Endothelial cell of umbilical vein (primary cell): ENCODE measurements around the gene PTPRD. TPM values are rescaled to one million over a fixed set of nuclear protein-coding genes. Genes with fewer than 3 reads are reported as not detected.

Experiments
- BruUV-seq: library from RNA; stranded (reverse); fragments of 400-500 nt; replicated peaks from 2 replicates; lab custom pipeline; 2021; lab: Mats Ljungman, UMichigan
- CTCF ChIA-PET: fragments of 300-600, 350-600 bp; sonication (Branson Sonifier 250); formaldehyde crosslinking; loops from one replicate; lab custom pipeline; 2021; ENCODE audit warnings: antibody characterized with exemption, inconsistent platforms; lab: Charles Lee
- POLR2A ChIA-PET: fragments of 300-600, 350-600 bp; sonication (Branson Sonifier 250); formaldehyde crosslinking; loops from one replicate; lab custom pipeline; 2021; ENCODE audit warnings: antibody characterized with exemption, inconsistent platforms; lab: Charles Lee
- DNase-seq: peaks from one replicate; pipeline ENCODE4 v3.0.0-alpha.2; 2011; ENCODE audit warnings: low read depth, low spot score
- FAIRE-seq: peaks from 2 replicates; lab custom pipeline; 2011; peaks lifted over from hg19 to GRCh38; lab: Jason Lieb, UNC
- H2AFZ ChIP-seq: 2 replicates; pipeline ENCODE4 v1.6.0; 2012; ENCODE audit warnings: low read depth, low read length, control low read depth, inconsistent platforms
- H3K27ac ChIP-seq: 2 replicates; pipeline ENCODE4 v1.5.1; 2011; ENCODE audit warnings: low read depth, mild to moderate bottlenecking, control low read depth, low read length, moderate library complexity; ENCODE audit not compliant: insufficient read depth
- H3K27me3 ChIP-seq, 2 experiments: 2 replicates each; pipeline versions ENCODE4 v1.6.0 to v1.6.1; 2011; ENCODE audit warnings: low read length in 2 of 2, mixed read lengths in 1 of 2; ENCODE audit not compliant: control insufficient read depth in 2 of 2, insufficient read depth in 2 of 2
- H3K36me3 ChIP-seq, 2 experiments: 2 replicates in 1 of 2; 3 replicates in 1 of 2; pipeline ENCODE4 v1.5.1; 2011; ENCODE audit warnings: low read length in 2 of 2, mild to moderate bottlenecking in 1 of 2, moderate library complexity in 1 of 2; ENCODE audit not compliant: control insufficient read depth in 2 of 2, insufficient read depth in 2 of 2; ENCODE audit errors: extremely low read depth in 1 of 2
- H3K4me1 ChIP-seq: 3 replicates; pipeline ENCODE4 v1.5.1; 2011; ENCODE audit warnings: mild to moderate bottlenecking, low read length; ENCODE audit not compliant: control insufficient read depth, insufficient read depth; ENCODE audit errors: extremely low read depth
- H3K4me2 ChIP-seq: 2 replicates; pipeline ENCODE4 v1.6.1; 2011; ENCODE audit warnings: low read length, control low read depth, mixed read lengths; ENCODE audit not compliant: insufficient read depth
- H3K4me3 ChIP-seq, 3 experiments: fragments of 200-600 bp in 1 of 3; sonication (generic), shearing (Covaris generic) in 1 of 3; replicated peaks in 1 of 3; 2 replicates each; pipeline ENCODE4 v1.5.1; 2011 to 2016; ENCODE audit warnings: control low read depth in 3 of 3, low read length in 3 of 3, mild to moderate bottlenecking in 2 of 3, inconsistent platforms in 1 of 3, low read depth in 1 of 3, moderate library complexity in 1 of 3; ENCODE audit not compliant: insufficient read depth in 1 of 3
- H3K79me2 ChIP-seq: 2 replicates; pipeline ENCODE4 v1.6.0; 2012; ENCODE audit warnings: low read length, inconsistent platforms; ENCODE audit not compliant: control insufficient read depth, insufficient read depth
- H3K9ac ChIP-seq: replicated peaks from 2 replicates; pipeline ENCODE3; 2011; ENCODE audit warnings: low read length, control low read depth; ENCODE audit not compliant: insufficient read depth; ENCODE audit errors: extremely low read depth
- H3K9me1 ChIP-seq: replicated peaks from 3 replicates; pipeline ENCODE4 v1.6.0; 2011; ENCODE audit warnings: mild to moderate bottlenecking, low read length; ENCODE audit not compliant: control insufficient read depth, insufficient read depth; ENCODE audit errors: extremely low read depth
- H3K9me3 ChIP-seq: replicated peaks from 2 replicates; pipeline ENCODE4 v1.5.1; 2012; ENCODE audit warnings: low read length, inconsistent platforms; ENCODE audit not compliant: control insufficient read depth, insufficient read depth
- H4K20me1 ChIP-seq: replicated peaks from 2 replicates; pipeline ENCODE3; 2011; ENCODE audit warnings: mild to moderate bottlenecking, low read length; ENCODE audit not compliant: control insufficient read depth, insufficient read depth; ENCODE audit errors: extremely low read depth
- EZH2 ChIP-seq: IDR thresholded peaks from 2 replicates; pipeline ENCODE4 v1.6.1; 2012; ENCODE audit warnings: borderline replicate concordance, low read depth, mild to moderate bottlenecking, moderate library complexity, low read length, inconsistent platforms; ENCODE audit not compliant: severe bottlenecking
- FOS ChIP-seq: IDR thresholded peaks from 2 replicates; pipeline ENCODE4 v1.6.1; 2011; ENCODE audit warnings: mild to moderate bottlenecking, low read length, moderate library complexity, borderline replicate concordance; ENCODE audit not compliant: insufficient read depth
- GATA2 ChIP-seq: IDR thresholded peaks from 2 replicates; pipeline ENCODE4 v1.7.0; 2011; ENCODE audit warnings: low read depth, mild to moderate bottlenecking, moderate library complexity, mixed read lengths, low read length; ENCODE audit not compliant: insufficient read length, insufficient read depth
- JUN ChIP-seq: IDR thresholded peaks from 2 replicates; pipeline ENCODE4 v1.6.1; 2011; ENCODE audit warnings: borderline replicate concordance, low read depth; ENCODE audit not compliant: insufficient read length, insufficient read depth
- MYC ChIP-seq: IDR thresholded peaks from one replicate; pipeline ENCODE4 v1.6.1; 2011; ENCODE audit warnings: mild to moderate bottlenecking, low read depth, low read length
- POLR2A ChIP-seq: IDR thresholded peaks from 2 replicates; pipeline ENCODE4 v1.6.1; 2012; ENCODE audit warnings: low read depth, mild to moderate bottlenecking, control low read depth, low read length
- POLR2AphosphoS5 ChIP-seq: IDR thresholded peaks from 2 replicates; pipeline ENCODE4 v1.6.1; 2012; ENCODE audit warnings: low read depth, mild to moderate bottlenecking, control low read depth, low read length, moderate library complexity; ENCODE audit not compliant: insufficient read depth
- dilution Hi-C: fragments of 300-500 bp; cut with MboI; formaldehyde crosslinking; loops from one replicate; pipeline ENCODE4 v1.15.0; 2019; ENCODE audit warnings: low sequenced_read_pairs; ENCODE audit not compliant: extremely low pct_ligation_motif_present
- intact Hi-C: fragments of 100-400 bp; cut with micrococcal nuclease; formaldehyde crosslinking; loops from one replicate; pipeline ENCODE4 v1.10.0; 2022
- polyA plus RNA-seq, 4 experiments: library from polyadenylated mRNA; depleted of rRNA in 3 of 4; stranded (reverse) in 3 of 4; unstranded in 1 of 4; fragments of >200 nt; gene quantifications; 2 replicates each; pipeline versions ENCODE4 v1.2.1 to v1.2.3, GENCODE V29; 2011 to 2012; ENCODE audit warnings: missing spikeins in 1 of 4
- total RNA-seq: library from RNA; stranded (reverse); gene quantifications from 2 replicates; pipeline ENCODE4 v1.2.3, GENCODE V29; 2021
- TF ChIP-seq, protein P1 (sequence below), 2 donors: IDR thresholded peaks; 1 replicate in 1 of 2; 2 replicates in 1 of 2; pipeline ENCODE4 v1.5.1; 2011; ENCODE audit warnings: low read length in 2 of 2, mild to moderate bottlenecking in 2 of 2, moderate library complexity in 2 of 2, control low read depth in 1 of 2, inconsistent platforms in 1 of 2, low read depth in 1 of 2; ENCODE audit not compliant: insufficient read depth in 1 of 2; ENCODE audit errors: extremely low read depth in 1 of 2
- TF ChIP-seq, protein P2 (sequence below): IDR thresholded peaks from 2 replicates; pipeline ENCODE4 v1.6.1; 2011; ENCODE audit not compliant: insufficient read depth, insufficient read length

The PTPRD gene
- total and polyA plus RNA-seq, 2 donors (not counting 3 experiments of a cell fraction or from before 2014, with no cell fraction given) = 5.5 to 5.7 TPM

DNA sequence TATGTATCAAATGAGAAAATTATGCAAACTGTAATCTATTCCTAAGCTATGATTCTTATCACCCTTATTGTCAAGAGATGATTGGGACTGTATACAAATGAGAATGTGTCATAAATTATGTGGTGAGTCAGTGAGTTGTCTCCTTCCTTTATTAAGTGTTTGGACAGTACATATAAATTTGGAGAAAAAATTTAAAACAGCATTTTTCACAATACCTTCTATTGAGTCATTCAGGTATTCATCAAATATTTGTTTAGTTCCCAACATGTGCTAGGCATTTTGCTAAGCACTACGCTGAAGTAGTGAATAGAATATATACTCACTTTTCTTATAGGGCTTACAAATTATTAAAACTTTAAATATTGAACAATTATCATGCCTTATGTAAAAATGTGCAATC is 36.3 kb upstream of the PTPRD start:
- intact Hi-C loops = no loop called here
- no peak for FAIRE-seq
- H3K4me3 ChIP-seq = no peak overlapping the region
- no peaks in the 10 kb centered on the region for H3K9me1 ChIP-seq
- H3K9me3 ChIP-seq = no peaks in the 10 kb centered on the region
- no peak for TF ChIP-seq EZH2
- TF ChIP-seq, protein P1, sequence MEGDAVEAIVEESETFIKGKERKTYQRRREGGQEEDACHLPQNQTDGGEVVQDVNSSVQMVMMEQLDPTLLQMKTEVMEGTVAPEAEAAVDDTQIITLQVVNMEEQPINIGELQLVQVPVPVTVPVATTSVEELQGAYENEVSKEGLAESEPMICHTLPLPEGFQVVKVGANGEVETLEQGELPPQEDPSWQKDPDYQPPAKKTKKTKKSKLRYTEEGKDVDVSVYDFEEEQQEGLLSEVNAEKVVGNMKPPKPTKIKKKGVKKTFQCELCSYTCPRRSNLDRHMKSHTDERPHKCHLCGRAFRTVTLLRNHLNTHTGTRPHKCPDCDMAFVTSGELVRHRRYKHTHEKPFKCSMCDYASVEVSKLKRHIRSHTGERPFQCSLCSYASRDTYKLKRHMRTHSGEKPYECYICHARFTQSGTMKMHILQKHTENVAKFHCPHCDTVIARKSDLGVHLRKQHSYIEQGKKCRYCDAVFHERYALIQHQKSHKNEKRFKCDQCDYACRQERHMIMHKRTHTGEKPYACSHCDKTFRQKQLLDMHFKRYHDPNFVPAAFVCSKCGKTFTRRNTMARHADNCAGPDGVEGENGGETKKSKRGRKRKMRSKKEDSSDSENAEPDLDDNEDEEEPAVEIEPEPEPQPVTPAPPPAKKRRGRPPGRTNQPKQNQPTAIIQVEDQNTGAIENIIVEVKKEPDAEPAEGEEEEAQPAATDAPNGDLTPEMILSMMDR (IDR thresholded peaks at IDR 0.05; ENCODE audit: extremely low read depth in 1 of 2, insufficient read depth in 1 of 2, low read depth in 1 of 2, low read length in 2 of 2) = no peak
- TF ChIP-seq JUN = no peak
- TF ChIP-seq FOS = no peak
- TF ChIP-seq POLR2AphosphoS5 = no peak
- TF ChIP-seq, protein P2, sequence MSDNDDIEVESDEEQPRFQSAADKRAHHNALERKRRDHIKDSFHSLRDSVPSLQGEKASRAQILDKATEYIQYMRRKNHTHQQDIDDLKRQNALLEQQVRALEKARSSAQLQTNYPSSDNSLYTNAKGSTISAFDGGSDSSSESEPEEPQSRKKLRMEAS = no peak
- TF ChIP-seq GATA2 = no peak
- no peak for TF ChIP-seq POLR2A
- TF ChIP-seq MYC = no peak
- H3K27me3 ChIP-seq = no peaks in the 10 kb centered on the region
- no peak overlapping the region for H3K9ac ChIP-seq
- no peak for DNase-seq
- no peak overlapping the region for H2AFZ ChIP-seq
- H3K27ac ChIP-seq = no peak overlapping the region
- dilution Hi-C loops = no loop called here
- H4K20me1 ChIP-seq = no peaks in the 10 kb centered on the region
- H3K4me2 ChIP-seq = no peak overlapping the region
- ChIA-PET POLR2A (no interaction called here), CTCF (no interaction called here)
- no peaks in the 10 kb centered on the region for H3K36me3 ChIP-seq
- no peaks in the 10 kb centered on the region for H3K79me2 ChIP-seq
- no peaks in the 10 kb centered on the region for H3K4me1 ChIP-seq
- no TSS peak for BruUV-seq
